GM23338 (cell line): ENCODE results near the gene KCNMA1.

Source experiments
- CREB1 ChIP-seq: fragments of 250-450 bp; sonication (Bioruptor Pico); IDR thresholded peaks from 2 replicates; pipeline ENCODE4 v1.5.0; 2020; ENCODE audit warnings: low read depth, mild to moderate bottlenecking, moderate library complexity
- CTCF ChIP-seq, 2 experiments: fragments of 200-600 bp in 1 of 2; sonication (generic) in 1 of 2; conservative IDR thresholded peaks; 2 replicates each; pipeline versions ENCODE4 v1.5.1 to v1.6.1; 2016 to 2017; ENCODE audit warnings: antibody characterized with exemption in 2 of 2, low read depth in 2 of 2, mild to moderate bottlenecking in 2 of 2, moderate library complexity in 1 of 2
- EZH2 ChIP-seq: fragments of 200-600 bp; sonication (generic); IDR thresholded peaks from one replicate; pipeline ENCODE4 v1.8.0; 2017; ENCODE audit warnings: antibody characterized with exemption, mild to moderate bottlenecking, low read depth; ENCODE audit not compliant: unreplicated experiment
- EZH2phosphoT487 ChIP-seq: fragments of 200-600 bp; sonication (generic); IDR thresholded peaks from one replicate; pipeline ENCODE4 v1.8.1; 2018; ENCODE audit warnings: antibody characterized with exemption; ENCODE audit not compliant: unreplicated experiment
- NANOG ChIP-seq: IDR thresholded peaks from 2 replicates; pipeline ENCODE4 v1.6.1; 2016; ENCODE audit warnings: antibody characterized with exemption, borderline replicate concordance
- POLR2AphosphoS5 ChIP-seq: IDR thresholded peaks from 2 replicates; pipeline ENCODE4 v1.6.1; 2016; ENCODE audit warnings: antibody characterized with exemption, low read depth
- REST ChIP-seq: IDR thresholded peaks from one replicate; pipeline ENCODE4 v1.6.1; 2018; ENCODE audit warnings: antibody characterized with exemption; ENCODE audit not compliant: unreplicated experiment

GRCh38 chr10:77071956-77072355, 565.7 kb downstream of the KCNMA1 start:
- TF ChIP-seq CTCF (conservative IDR thresholded peaks at IDR 0.05; ENCODE audit: low read depth in 2 of 2) (no peak), REST (no peak), EZH2 (no peak), POLR2AphosphoS5 (no peak), EZH2phosphoT487 (no peak), CREB1 (CRISPR knock-in tag) (no peak), NANOG (no peak)
